CD4-positive, alpha-beta T cell treated with Interleukin-1 beta for 1 hour (primary cell): ENCODE measurements around the gene TARDBP.
"Not testable (repeated sequence)": the region's sequence is repeated elsewhere in the genome, so short reads cannot be mapped to it uniquely, and the experiment has no call there.

Experiments
- DNase-seq, 2 donors: peaks; one replicate each; pipeline ENCODE4 v3.0.0-alpha.2; 2020 to 2022

The TARDBP gene

GRCh38 chr1:11044086-11044848, 31.8 kb downstream of the TARDBP start:
- DNase-seq, result no peak

DNA sequence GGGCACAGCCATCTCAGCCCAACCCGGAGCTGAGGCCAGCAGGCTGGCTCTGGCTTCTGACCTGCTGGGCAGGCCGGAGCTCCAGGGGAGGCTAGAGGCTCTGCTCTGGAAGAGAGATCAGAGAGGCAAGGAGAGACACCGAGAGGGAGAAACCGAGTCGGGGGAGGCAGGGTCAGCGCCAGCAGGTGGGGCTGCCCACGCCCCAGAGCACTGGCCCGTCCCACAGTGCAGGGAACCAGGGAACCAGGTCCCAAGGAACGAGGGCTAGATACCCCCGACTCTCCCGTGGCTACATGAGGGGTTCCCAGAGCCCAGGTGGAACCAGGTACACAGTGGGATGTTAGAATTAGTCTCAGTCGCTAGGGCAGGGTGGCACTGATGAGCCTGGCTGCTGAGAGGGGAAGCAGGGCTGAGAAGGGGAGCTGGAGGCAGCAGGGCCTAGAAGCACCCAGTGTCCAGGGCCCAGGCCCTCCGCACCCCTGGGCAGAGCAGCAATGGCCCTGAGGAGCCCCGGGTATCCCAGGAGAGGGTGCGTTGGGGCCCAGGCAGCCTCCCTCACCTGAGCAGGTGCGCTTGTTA, 32.5 kb downstream of the TARDBP start:
- DNase-seq, result no peak

DNA sequence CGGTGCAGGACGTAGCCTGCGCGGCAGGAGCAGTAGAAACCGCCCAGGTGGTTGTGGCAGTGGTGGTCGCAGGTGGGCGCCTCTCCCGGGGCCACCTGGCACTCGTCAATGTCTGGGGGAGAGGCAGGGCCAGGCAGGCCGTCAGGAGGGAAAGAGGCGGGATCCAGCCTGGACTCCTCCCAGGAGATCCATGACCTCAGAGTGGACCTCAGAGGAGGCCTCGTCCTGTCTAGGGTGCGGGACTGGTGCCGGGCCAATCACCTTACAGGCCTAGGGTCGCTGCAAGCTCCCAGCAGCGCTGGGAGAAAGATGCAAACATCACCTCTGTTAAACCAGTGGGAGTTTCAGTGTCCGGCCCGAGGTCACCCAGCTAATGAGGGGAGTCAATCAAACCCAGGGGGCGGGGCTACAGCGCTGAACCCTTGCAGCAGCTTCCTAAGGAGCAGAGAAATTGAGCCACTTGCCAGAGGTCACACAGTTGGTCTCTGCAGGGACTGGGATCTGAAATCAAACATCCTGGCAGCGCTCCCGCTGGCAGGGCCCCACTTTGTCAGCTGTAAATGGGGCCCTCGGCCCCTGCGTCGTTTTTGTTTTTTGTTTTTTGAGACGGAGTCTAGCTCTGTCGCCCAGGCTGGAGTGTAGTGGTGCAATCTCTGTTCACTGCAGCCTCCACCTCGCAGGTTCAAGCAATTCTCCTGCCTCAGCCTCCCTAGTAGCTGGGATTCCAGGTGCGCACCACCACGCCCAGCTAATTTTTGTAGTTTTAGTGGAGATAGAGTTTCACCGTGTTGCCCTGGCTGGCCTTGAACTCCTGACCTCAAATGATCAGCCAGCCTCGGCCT, 33.2 kb downstream of the TARDBP start:
- no peak for DNase-seq

GRCh38 chr1:11046270-11046566, 33.8 kb downstream of the TARDBP start:
- no peak for DNase-seq

DNA sequence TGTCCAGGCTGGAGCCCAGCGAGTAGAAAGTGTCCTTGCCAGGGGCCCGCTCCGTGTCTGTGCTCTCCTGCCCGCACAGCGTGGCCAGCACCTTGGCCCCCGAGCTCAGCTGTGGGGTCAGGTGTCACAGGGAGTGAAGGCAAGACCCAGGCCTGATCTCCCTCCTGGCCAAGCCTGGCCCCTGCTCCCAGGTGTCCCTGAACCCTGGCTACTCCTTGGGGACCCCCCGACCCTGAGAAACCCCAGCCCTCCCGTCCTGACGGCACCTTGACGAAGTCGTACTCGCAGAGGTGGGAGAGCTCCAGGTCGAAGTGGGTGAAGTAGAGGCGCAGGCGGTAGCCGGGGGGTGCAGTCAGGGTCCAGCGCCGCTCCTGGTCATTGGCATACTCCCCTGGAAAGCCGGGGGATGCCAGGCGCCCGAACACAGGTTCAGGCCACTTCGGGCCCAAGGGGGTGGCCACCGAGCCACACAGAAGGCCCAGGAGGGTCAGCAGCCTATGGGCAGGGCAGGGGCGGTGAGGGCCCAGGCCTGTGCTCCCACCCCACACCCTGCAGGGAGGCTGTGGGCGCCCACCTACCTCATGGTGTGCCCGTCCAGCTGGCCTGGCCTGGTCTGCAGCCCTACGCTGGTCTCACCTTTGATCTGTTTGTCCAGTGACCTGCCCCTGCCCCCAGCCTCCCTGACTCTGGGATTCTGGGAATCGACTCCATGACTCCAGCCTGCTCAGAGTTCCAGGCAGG, 34.3 kb downstream of the TARDBP start, which contains the start of gene MASP2:
Gene MASP2 (minus strand): TSS at position 615 of the 741 bp plus-strand sequence. CDS start 32 bp downstream, at position 583.
- DNase-seq, result no peak

- DNase-seq, result not testable (repeated sequence)
These were observed 38.7 kb downstream of the TARDBP start for GRCh38 chr1:11051121-11051520.

- DNase-seq, result peak in 1 of 2 donors; percentile 17
These were observed 39.5 kb downstream of the TARDBP start for GRCh38 chr1:11051781-11052511.

GRCh38 chr1:11052839-11053757, 40.6 kb downstream of the TARDBP start:
- no peak for DNase-seq

GRCh38 chr1:11053758-11054137, 41.3 kb downstream of the TARDBP start:
- DNase-seq, result no peak

- no peak for DNase-seq
These were observed 41.7 kb downstream of the TARDBP start for GRCh38 chr1:11054181-11054580.

- DNase-seq, result no peak
These were observed 42.2 kb downstream of the TARDBP start for GRCh38 chr1:11054666-11055065.

DNA sequence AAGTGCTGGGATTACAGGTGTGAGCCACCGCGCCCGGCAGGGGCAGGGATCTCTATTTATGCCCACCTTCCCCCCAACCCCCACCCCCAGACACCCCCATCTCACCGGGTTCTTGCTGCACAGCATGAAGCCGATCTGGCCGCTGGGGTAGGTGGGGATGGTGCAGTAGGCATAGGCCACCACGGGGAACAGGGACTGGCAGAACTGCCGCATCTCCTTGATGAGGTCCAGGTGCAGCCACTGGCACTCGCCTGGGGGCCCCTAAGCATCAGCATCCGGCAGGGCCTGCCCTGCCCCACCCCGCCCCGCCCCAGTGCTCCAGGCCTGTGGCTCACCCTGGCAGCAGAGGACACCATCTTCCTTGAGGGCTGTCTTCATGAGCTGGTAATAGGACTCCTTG, 43.2 kb downstream of the TARDBP start:
- DNase-seq, result no peak

- DNase-seq, result no peak
These were observed 44.0 kb downstream of the TARDBP start for GRCh38 chr1:11056504-11056903.

DNA sequence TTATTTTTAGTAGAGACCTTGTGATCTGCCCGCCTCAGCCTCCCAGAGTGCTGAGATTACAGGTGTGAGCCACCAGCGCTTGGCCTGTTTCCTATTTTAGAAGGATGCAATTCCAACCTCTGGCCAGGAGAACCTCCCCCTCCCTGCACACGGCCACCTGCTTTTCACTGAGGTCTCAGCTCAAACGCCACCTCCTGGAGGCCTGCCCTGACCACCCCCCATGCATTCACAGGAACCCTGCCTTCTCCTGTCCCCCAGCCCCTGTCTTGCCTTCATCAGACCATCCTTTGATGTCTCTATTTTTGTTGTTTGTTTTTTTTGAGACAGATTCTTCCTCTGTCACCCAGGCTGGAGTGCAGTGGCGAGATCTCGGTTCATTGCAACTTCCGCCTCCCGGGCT, 45.0 kb downstream of the TARDBP start:
- no peak for DNase-seq

- DNase-seq, result no peak
These were observed 45.6 kb downstream of the TARDBP start for GRCh38 chr1:11058026-11058425.

- no peak for DNase-seq
These were observed 46.2 kb downstream of the TARDBP start for GRCh38 chr1:11058595-11059154.

DNA sequence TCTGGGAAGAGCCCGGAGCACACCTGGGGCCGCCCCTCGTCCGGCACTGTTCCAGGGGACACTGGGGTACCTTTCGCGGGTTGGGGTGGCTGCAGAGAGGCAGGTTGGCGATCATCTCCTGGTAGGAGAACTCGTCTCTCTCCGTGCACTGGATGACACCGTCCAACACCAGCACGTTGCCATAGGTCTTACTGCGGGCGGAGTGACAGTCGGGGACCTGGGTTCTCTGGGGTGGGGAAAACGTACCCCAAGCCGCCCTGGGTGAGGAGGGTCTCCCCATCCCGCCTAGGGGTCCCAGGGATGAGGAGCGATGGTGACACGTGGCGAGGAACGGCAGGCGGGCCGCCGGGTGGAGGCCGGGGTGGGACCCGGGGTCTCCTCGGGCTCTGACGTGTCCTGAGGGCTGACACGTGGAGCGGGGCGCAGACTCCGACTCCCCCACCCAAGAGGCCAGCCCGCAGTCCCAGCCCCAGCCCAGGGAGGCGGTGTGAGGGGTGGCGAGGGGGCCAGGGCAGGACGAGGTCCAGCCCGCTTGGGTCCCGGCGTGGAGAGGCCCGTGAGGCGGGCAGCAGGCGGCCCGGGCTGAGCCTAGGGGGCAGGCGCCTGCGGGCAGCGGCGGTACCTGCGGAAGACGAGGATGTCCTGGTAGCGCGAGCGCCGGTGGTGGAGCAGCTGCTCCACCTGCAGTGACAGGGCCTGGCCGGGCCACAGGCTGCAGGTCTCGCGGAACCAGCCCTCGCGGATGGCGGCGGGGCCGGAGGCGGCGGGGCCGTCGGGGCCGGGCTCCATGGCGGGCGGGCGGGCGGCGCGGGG, 46.9 kb downstream of the TARDBP start:
- no peak for DNase-seq

- DNase-seq, result peak; percentile 92
These were observed 47.7 kb downstream of the TARDBP start, which contains the start of gene SRM for GRCh38 chr1:11059968-11060830. TSS of gene SRM (minus strand) at chr1:11060018. CDS start at chr1:11059943, 75 bp downstream.
